Activated naive CD4-positive, alpha-beta T cell treated with anti-CD3 and anti-CD28 coated beads, Interleukin-2, amount 10 ng/mL, durations not matched to agents 7 days and 5 days (primary cell): ENCODE results near the gene SLC26A4.

Experiments used
- CTCF ChIA-PET: fragments of 350-600 bp; sonication (Branson Sonifier 250); formaldehyde crosslinking; loops from one replicate; lab custom pipeline; 2021; ENCODE audit warnings: antibody characterized with exemption; lab: Charles Lee
- DNase-seq: peaks from one replicate; pipeline ENCODE4 v3.0.0-alpha.2; 2020
- H3K27ac Mint-ChIP-seq: one replicate; pipeline ENCODE4 v1.8.0; 2021; ENCODE audit warnings: mild to moderate bottlenecking, moderate library complexity, mixed read lengths
- H3K27me3 Mint-ChIP-seq: one replicate; pipeline ENCODE4 v1.8.0; 2021; ENCODE audit warnings: mild to moderate bottlenecking, mixed read lengths
- H3K36me3 Mint-ChIP-seq: one replicate; pipeline ENCODE4 v1.8.0; 2021; ENCODE audit warnings: mixed read lengths
- H3K4me1 Mint-ChIP-seq: one replicate; pipeline ENCODE4 v1.8.0; 2021; ENCODE audit warnings: mixed read lengths
- H3K4me3 Mint-ChIP-seq: one replicate; pipeline ENCODE4 v1.8.0; 2021; ENCODE audit warnings: mild to moderate bottlenecking, moderate library complexity, mixed read lengths
- H3K9me3 Mint-ChIP-seq: one replicate; pipeline ENCODE4 v1.8.0; 2021; ENCODE audit warnings: mixed read lengths

The SLC26A4 gene

DNA sequence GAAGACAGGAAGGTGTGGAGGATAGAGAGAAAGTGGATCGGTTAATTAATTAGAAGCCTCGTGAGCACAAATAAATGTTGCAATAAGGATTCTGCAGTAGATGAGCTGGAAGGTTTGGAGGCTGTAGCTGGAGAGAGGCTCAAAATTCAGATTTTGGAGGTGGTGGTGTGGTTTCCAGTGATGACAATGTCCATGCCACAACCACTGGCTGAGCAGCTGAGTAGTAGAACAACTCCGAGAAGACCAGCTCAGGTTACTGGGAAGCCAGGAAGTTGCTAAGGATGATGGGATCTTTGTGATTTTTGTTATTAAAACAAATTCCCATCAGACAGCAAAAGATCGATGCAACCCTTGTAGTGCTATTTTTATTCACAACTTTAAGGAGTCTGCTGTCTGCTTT lies 7.7 kb downstream of the SLC26A4 start:
- Mint-ChIP-seq H3K9me3 (no peaks in the 10 kb centered on the region), H3K27ac (no peak overlapping the region), H3K4me1 (peaks cover 3% of the 10 kb centered on the region), H3K4me3 (no peak overlapping the region), H3K36me3 (no peaks in the 10 kb centered on the region), H3K27me3 (peaks cover 2% of the 10 kb centered on the region)
- CTCF ChIA-PET: no interaction called here
- no peak for DNase-seq

DNA sequence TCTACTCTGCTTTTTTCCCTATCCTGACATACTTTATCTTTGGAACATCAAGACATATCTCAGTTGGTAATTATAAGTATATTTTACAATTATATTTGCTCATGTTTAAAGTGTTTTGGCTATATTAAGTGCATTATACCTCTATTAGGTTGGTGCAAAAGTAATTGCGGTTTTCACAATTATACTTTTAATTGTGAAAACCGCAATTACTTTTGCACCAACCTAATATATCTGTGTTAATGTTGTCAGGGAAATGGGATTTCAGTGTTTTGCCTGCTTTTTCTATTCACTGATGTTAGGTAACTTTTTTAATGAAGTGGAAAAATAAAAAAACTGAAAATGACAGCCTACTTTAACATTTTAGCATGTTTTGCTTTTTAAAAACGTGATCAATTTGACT lies 11.6 kb downstream of the SLC26A4 start:
- no peaks in the 10 kb centered on the region for H3K36me3 Mint-ChIP-seq
- no peaks in the 10 kb centered on the region for H3K27me3 Mint-ChIP-seq
- CTCF ChIA-PET: no interaction called here
- no peak for DNase-seq
- H3K27ac Mint-ChIP-seq: no peak overlapping the region
- no peak overlapping the region for H3K4me3 Mint-ChIP-seq
- peaks cover 3% of the 10 kb centered on the region for H3K4me1 Mint-ChIP-seq
- H3K9me3 Mint-ChIP-seq: no peaks in the 10 kb centered on the region

GRCh38 chr7:107676249-107676648 lies 15.6 kb downstream of the SLC26A4 start:
- no peak overlapping the region for H3K27ac Mint-ChIP-seq
- no peaks in the 10 kb centered on the region for H3K9me3 Mint-ChIP-seq
- no peak for DNase-seq
- H3K4me1 Mint-ChIP-seq: peaks cover 10% of the 10 kb centered on the region
- no peak overlapping the region for H3K4me3 Mint-ChIP-seq
- CTCF ChIA-PET: no interaction called here
- no peaks in the 10 kb centered on the region for H3K27me3 Mint-ChIP-seq
- H3K36me3 Mint-ChIP-seq: no peaks in the 10 kb centered on the region

GRCh38 chr7:107678110-107678753 lies 17.6 kb downstream of the SLC26A4 start:
- no peak overlapping the region for H3K4me3 Mint-ChIP-seq
- CTCF ChIA-PET: no interaction called here
- DNase-seq: no peak
- H3K27me3 Mint-ChIP-seq: no peaks in the 10 kb centered on the region
- no peaks in the 10 kb centered on the region for H3K36me3 Mint-ChIP-seq
- no peaks in the 10 kb centered on the region for H3K9me3 Mint-ChIP-seq
- peaks cover 10% of the 10 kb centered on the region for H3K4me1 Mint-ChIP-seq
- no peak overlapping the region for H3K27ac Mint-ChIP-seq

DNA sequence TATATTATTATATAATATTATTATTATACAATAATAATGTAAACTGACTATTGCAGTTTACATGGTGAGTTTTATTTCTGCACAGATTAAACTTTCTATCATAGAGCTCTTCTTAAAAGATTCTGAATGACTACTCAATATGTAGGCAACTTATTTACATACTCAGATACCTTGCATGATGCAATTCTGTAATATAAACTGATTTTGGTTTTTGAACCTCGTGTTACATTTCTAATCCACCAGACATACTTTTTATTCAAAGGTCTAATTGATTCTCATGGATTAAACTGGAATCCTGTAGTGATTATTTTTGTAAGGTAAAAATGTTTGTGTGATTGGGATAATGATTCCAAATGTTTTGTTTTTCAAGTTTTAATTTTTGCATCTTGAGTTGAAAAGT lies 19.9 kb downstream of the SLC26A4 start:
- no peaks in the 10 kb centered on the region for H3K27me3 Mint-ChIP-seq
- H3K27ac Mint-ChIP-seq: no peak overlapping the region
- no peak overlapping the region for H3K4me3 Mint-ChIP-seq
- H3K4me1 Mint-ChIP-seq: peaks cover 11% of the 10 kb centered on the region
- H3K9me3 Mint-ChIP-seq: no peaks in the 10 kb centered on the region
- CTCF ChIA-PET: no interaction called here
- DNase-seq: no peak
- no peaks in the 10 kb centered on the region for H3K36me3 Mint-ChIP-seq

GRCh38 chr7:107682886-107683285 lies 22.3 kb downstream of the SLC26A4 start:
- Mint-ChIP-seq H3K27me3 (no peaks in the 10 kb centered on the region), H3K4me3 (no peak overlapping the region), H3K4me1 (peaks cover 14% of the 10 kb centered on the region), H3K36me3 (no peaks in the 10 kb centered on the region), H3K9me3 (no peaks in the 10 kb centered on the region), H3K27ac (no peak overlapping the region)
- no peak for DNase-seq
- CTCF ChIA-PET: no interaction called here

DNA sequence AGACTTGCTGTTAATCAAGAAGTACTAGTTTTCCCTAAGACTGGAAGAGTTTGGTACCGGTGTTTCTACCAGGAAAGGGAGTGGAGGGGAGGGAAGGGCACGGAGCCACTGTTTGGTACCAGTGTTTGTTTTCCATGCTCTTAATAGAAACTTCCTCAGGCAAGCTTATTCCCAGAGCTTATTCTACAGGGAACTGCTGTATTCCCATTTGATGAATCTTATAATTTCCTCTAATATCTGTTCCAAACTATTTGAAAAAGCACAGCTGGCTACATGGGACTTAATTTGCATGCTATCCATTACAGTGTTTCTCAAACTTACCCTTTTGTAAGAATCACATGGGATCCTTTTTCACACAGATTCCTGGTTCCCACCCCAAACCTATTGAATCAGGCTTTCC lies 23.7 kb downstream of the SLC26A4 start:
- no peak overlapping the region for H3K4me3 Mint-ChIP-seq
- no peaks in the 10 kb centered on the region for H3K27me3 Mint-ChIP-seq
- no peak for DNase-seq
- no peaks in the 10 kb centered on the region for H3K36me3 Mint-ChIP-seq
- peaks cover 4% of the 10 kb centered on the region for H3K4me1 Mint-ChIP-seq
- H3K27ac Mint-ChIP-seq: no peak overlapping the region
- no peaks in the 10 kb centered on the region for H3K9me3 Mint-ChIP-seq
- CTCF ChIA-PET: interaction anchor here (0.8 kb wide), 1 partner anchor 41 kb away, joined by 3 read pairs; no protein-coding TSS in a partner anchor

- no peaks in the 10 kb centered on the region for H3K36me3 Mint-ChIP-seq
- no peak overlapping the region for H3K27ac Mint-ChIP-seq
- no peak for DNase-seq
- H3K4me1 Mint-ChIP-seq: peaks cover 4% of the 10 kb centered on the region
- peaks cover 2% of the 10 kb centered on the region for H3K27me3 Mint-ChIP-seq
- H3K4me3 Mint-ChIP-seq: no peak overlapping the region
- no peaks in the 10 kb centered on the region for H3K9me3 Mint-ChIP-seq
- CTCF ChIA-PET: interaction anchor here (0.8 kb wide), 1 partner anchor 40 kb away, joined by 3 read pairs; no protein-coding TSS in a partner anchor
These were observed 24.4 kb downstream of the SLC26A4 start for GRCh38 chr7:107684947-107685463.

- peaks cover 7% of the 10 kb centered on the region for H3K27me3 Mint-ChIP-seq
- H3K4me3 Mint-ChIP-seq: no peak overlapping the region
- DNase-seq: no peak
- H3K9me3 Mint-ChIP-seq: no peaks in the 10 kb centered on the region
- peaks cover 4% of the 10 kb centered on the region for H3K4me1 Mint-ChIP-seq
- no peaks in the 10 kb centered on the region for H3K36me3 Mint-ChIP-seq
- H3K27ac Mint-ChIP-seq: no peak overlapping the region
- CTCF ChIA-PET: no interaction called here
These were observed 26.3 kb downstream of the SLC26A4 start for GRCh38 chr7:107686816-107687387.

- CTCF ChIA-PET: no interaction called here
- peaks cover 4% of the 10 kb centered on the region for H3K4me1 Mint-ChIP-seq
- no peak overlapping the region for H3K27ac Mint-ChIP-seq
These were observed 27.0 kb downstream of the SLC26A4 start for GRCh38 chr7:107687656-107688055.

GRCh38 chr7:107689553-107689952 lies 28.9 kb downstream of the SLC26A4 start:
- H3K27ac Mint-ChIP-seq: no peak overlapping the region
- CTCF ChIA-PET: no interaction called here
- H3K27me3 Mint-ChIP-seq: peaks cover 7% of the 10 kb centered on the region

More at GRCh38 chr7:107687656-107688055, 27.0 kb downstream of the SLC26A4 start:
- Mint-ChIP-seq H3K27me3 (peaks cover 7% of the 10 kb centered on the region), H3K36me3 (no peaks in the 10 kb centered on the region), H3K9me3 (no peaks in the 10 kb centered on the region), H3K4me3 (no peak overlapping the region)
- no peak for DNase-seq

GRCh38 chr7:107690084-107690483 lies 29.5 kb downstream of the SLC26A4 start:
- no peak overlapping the region for H3K27ac Mint-ChIP-seq
- H3K27me3 Mint-ChIP-seq: peaks cover 7% of the 10 kb centered on the region
- CTCF ChIA-PET: no interaction called here
- H3K36me3 Mint-ChIP-seq: no peaks in the 10 kb centered on the region
- H3K9me3 Mint-ChIP-seq: no peaks in the 10 kb centered on the region
- H3K4me1 Mint-ChIP-seq: peaks cover 4% of the 10 kb centered on the region
- DNase-seq: no peak
- H3K4me3 Mint-ChIP-seq: no peak overlapping the region

More at GRCh38 chr7:107689553-107689952, 28.9 kb downstream of the SLC26A4 start:
- peaks cover 4% of the 10 kb centered on the region for H3K4me1 Mint-ChIP-seq
- H3K9me3 Mint-ChIP-seq: no peaks in the 10 kb centered on the region
- no peak overlapping the region for H3K4me3 Mint-ChIP-seq
- no peak for DNase-seq
- no peaks in the 10 kb centered on the region for H3K36me3 Mint-ChIP-seq

GRCh38 chr7:107690611-107691010 lies 30.0 kb downstream of the SLC26A4 start:
- H3K4me3 Mint-ChIP-seq: no peak overlapping the region
- no peak for DNase-seq
- peaks cover 7% of the 10 kb centered on the region for H3K27me3 Mint-ChIP-seq
- CTCF ChIA-PET: no interaction called here
- H3K36me3 Mint-ChIP-seq: no peaks in the 10 kb centered on the region
- peaks cover 2% of the 10 kb centered on the region for H3K4me1 Mint-ChIP-seq
- no peak overlapping the region for H3K27ac Mint-ChIP-seq
- no peaks in the 10 kb centered on the region for H3K9me3 Mint-ChIP-seq

GRCh38 chr7:107691716-107692115 lies 31.1 kb downstream of the SLC26A4 start:
- no peak for DNase-seq
- H3K9me3 Mint-ChIP-seq: no peaks in the 10 kb centered on the region
- H3K36me3 Mint-ChIP-seq: no peaks in the 10 kb centered on the region
- peaks cover 7% of the 10 kb centered on the region for H3K27me3 Mint-ChIP-seq
- H3K27ac Mint-ChIP-seq: no peak overlapping the region
- no peaks in the 10 kb centered on the region for H3K4me1 Mint-ChIP-seq
- no peak overlapping the region for H3K4me3 Mint-ChIP-seq
- CTCF ChIA-PET: no interaction called here

DNA sequence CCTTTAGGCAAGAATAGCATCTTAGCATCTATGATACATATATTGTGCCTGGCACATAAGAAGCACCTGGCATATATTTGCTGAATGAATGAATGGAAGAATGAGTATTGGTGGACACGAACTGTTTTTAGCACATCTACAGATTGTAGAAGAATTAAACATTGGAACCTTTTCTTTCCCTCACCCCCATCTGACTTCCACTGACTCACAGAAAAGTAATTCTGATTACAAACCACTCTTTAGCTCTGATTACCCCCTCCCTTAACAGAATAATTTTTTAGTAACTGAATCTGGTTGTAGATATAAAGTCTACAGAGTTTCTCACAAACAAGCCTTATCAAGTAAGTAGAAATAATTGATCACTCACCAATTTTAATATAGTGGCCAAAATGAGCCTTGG lies 31.9 kb downstream of the SLC26A4 start:
- H3K36me3 Mint-ChIP-seq: no peaks in the 10 kb centered on the region
- no peak for DNase-seq
- no peaks in the 10 kb centered on the region for H3K9me3 Mint-ChIP-seq

More for the DNA sequence above, 31.9 kb downstream of the SLC26A4 start:
- Mint-ChIP-seq H3K4me1 (no peaks in the 10 kb centered on the region), H3K27me3 (peaks cover 7% of the 10 kb centered on the region), H3K27ac (no peak overlapping the region), H3K4me3 (no peak overlapping the region)
- CTCF ChIA-PET: no interaction called here
